ENCODE data around the gene EIF1B. TPM values are rescaled to one million over a fixed set of nuclear protein-coding genes. Genes with fewer than 3 reads are reported as not detected.

EIF1B gene
- total RNA-seq, 1 experiment from 2014 or later, result 33.6 TPM

- no peak for ATAC-seq
- no peak for DNase-seq (ENCODE audit: low read depth, low spot score)
- H3K9me3 ChIP-seq (ENCODE audit: control insufficient read depth in 1 of 2, insufficient read depth in 1 of 2, low read depth in 1 of 2, low read length in 2 of 2), result no peaks in the 10 kb centered on the region
- intact Hi-C loops (cut with micrococcal nuclease), result no loop called here
- H3K27ac ChIP-seq (ENCODE audit: low read depth, low read length), result no peak overlapping the region
- no peak overlapping the region for H3K4me3 ChIP-seq (replicated peaks in 1 of 2; ENCODE audit: low read depth in 1 of 2, low read length in 2 of 2)
- H3K9ac ChIP-seq (ENCODE audit: low read length), result no peak overlapping the region
- H3K4me1 ChIP-seq (ENCODE audit: control insufficient read depth in 1 of 2, insufficient read depth in 2 of 2, low read length in 2 of 2), result no peaks in the 10 kb centered on the region
- H3K27me3 ChIP-seq (ENCODE audit: insufficient read depth, low read length), result no peaks in the 10 kb centered on the region
- RAD21 ChIA-PET (ENCODE audit: low non-redundant PET in 1 of 2, low total read pairs in 2 of 2, uncharacterized antibody in 2 of 2, unreplicated experiment in 2 of 2), result no interaction called here
- no peaks in the 10 kb centered on the region for H4K20me1 ChIP-seq (ENCODE audit: insufficient read depth)
- H3K79me2 ChIP-seq (ENCODE audit: insufficient read depth, low read length), result no peaks in the 10 kb centered on the region
- no peaks in the 10 kb centered on the region for H3K9me2 ChIP-seq (ENCODE audit: insufficient read depth)
- no TSS peak for BruUV-seq (replicated peaks)
- H3K4me2 ChIP-seq (ENCODE audit: low read length), result no peak overlapping the region
- POLR2A ChIA-PET, result no interaction called here
- TF ChIP-seq ELF1 (IDR thresholded peaks at IDR 0.05; ENCODE audit: borderline replicate concordance, low read depth), result no peak
- TF ChIP-seq EGR1 (IDR thresholded peaks at IDR 0.05; ENCODE audit: low read depth), result no peak
- TF ChIP-seq ZBTB33 (IDR thresholded peaks at IDR 0.05; ENCODE audit: extremely low read depth, insufficient replicate concordance, low read length), result no peak
- TF ChIP-seq CEBPB (IDR thresholded peaks at IDR 0.05; ENCODE audit: low read depth), result no peak
- TF ChIP-seq FOSL1 (IDR thresholded peaks at IDR 0.05; ENCODE audit: low read depth), result no peak
- no peak for TF ChIP-seq POLR2AphosphoS5 (IDR thresholded peaks at IDR 0.05; ENCODE audit: low read depth, low read length)
- no peaks in the 10 kb centered on the region for H3K36me3 ChIP-seq (ENCODE audit: control insufficient read depth in 1 of 2, insufficient read depth in 2 of 2, low read length in 2 of 2)
- CTCF ChIA-PET, result interaction anchor here (2.2 kb wide), 1 partner anchor 15 kb away, joined by 5 read pairs; the partner anchor contains the start of gene EIF1B
- H2AFZ ChIP-seq (ENCODE audit: low read depth, low read length, poor library complexity, severe bottlenecking), result no peak overlapping the region
These were observed 15.1 kb upstream of the EIF1B start for GRCh38 chr3:40294434-40294833.

- no peaks in the 10 kb centered on the region for H3K9me2 ChIP-seq (ENCODE audit: insufficient read depth)
- ATAC-seq, result no peak
- CTCF ChIA-PET, result interaction anchor here (1.5 kb wide), 1 partner anchor 11 kb away, joined by 5 read pairs; no protein-coding TSS in a partner anchor
- no peaks in the 10 kb centered on the region for H4K20me1 ChIP-seq (ENCODE audit: insufficient read depth)
- H3K4me2 ChIP-seq (ENCODE audit: low read length), result no peak overlapping the region
- H2AFZ ChIP-seq (ENCODE audit: low read depth, low read length, poor library complexity, severe bottlenecking), result no peak overlapping the region
- intact Hi-C loops (cut with micrococcal nuclease), result no loop called here
- no peak overlapping the region for H3K9ac ChIP-seq (ENCODE audit: low read length)
- POLR2A ChIA-PET, result no interaction called here
- no peaks in the 10 kb centered on the region for H3K9me3 ChIP-seq (ENCODE audit: control insufficient read depth in 1 of 2, insufficient read depth in 1 of 2, low read depth in 1 of 2, low read length in 2 of 2)
- peaks cover 0 to 5% of the 10 kb centered on the region in 2 experiments; a peak in 1 of 4 replicates for H3K4me1 ChIP-seq (ENCODE audit: control insufficient read depth in 1 of 2, insufficient read depth in 2 of 2, low read length in 2 of 2)
- no peak overlapping the region for H3K4me3 ChIP-seq (replicated peaks in 1 of 2; ENCODE audit: low read depth in 1 of 2, low read length in 2 of 2)
- no TSS peak for BruUV-seq (replicated peaks)
- H3K27me3 ChIP-seq (ENCODE audit: insufficient read depth, low read length), result no peaks in the 10 kb centered on the region
- H3K27ac ChIP-seq (ENCODE audit: low read depth, low read length), result no peak overlapping the region
- RAD21 ChIA-PET (ENCODE audit: low non-redundant PET in 1 of 2, low total read pairs in 2 of 2, uncharacterized antibody in 2 of 2, unreplicated experiment in 2 of 2), result no interaction called here
- DNase-seq (ENCODE audit: low read depth, low spot score), result no peak
- H3K36me3 ChIP-seq (ENCODE audit: control insufficient read depth in 1 of 2, insufficient read depth in 2 of 2, low read length in 2 of 2), result no peaks in the 10 kb centered on the region
- H3K79me2 ChIP-seq (ENCODE audit: insufficient read depth, low read length), result no peaks in the 10 kb centered on the region
- TF ChIP-seq CEBPB (IDR thresholded peaks at IDR 0.05; ENCODE audit: low read depth) (no peak), CBX3 (IDR thresholded peaks at IDR 0.05; ENCODE audit: low read depth) (no peak), ZFX (IDR thresholded peaks at IDR 0.05) (no peak), POLR2A (IDR thresholded peaks at IDR 0.05; ENCODE audit: borderline replicate concordance, extremely low read depth, insufficient read depth, insufficient read length) (no peak), CTCF (IDR thresholded peaks at IDR 0.05 in 2 of 3, conservative IDR thresholded peaks at IDR 0.05 in 1 of 3; ENCODE audit: borderline replicate concordance in 1 of 3, insufficient read depth in 1 of 3, low read depth in 2 of 3, low read length in 2 of 3) (no peak), REST (IDR thresholded peaks at IDR 0.05; ENCODE audit: low read depth) (no peak), JUND (IDR thresholded peaks at IDR 0.05) (no peak), ZNF274 (IDR thresholded peaks at IDR 0.05; ENCODE audit: low read depth, low read length) (no peak), FOSL1 (IDR thresholded peaks at IDR 0.05; ENCODE audit: low read depth) (no peak), YY1 (IDR thresholded peaks at IDR 0.05; ENCODE audit: extremely low read depth, insufficient replicate concordance, low read depth, low read length) (no peak)
These were observed 11.4 kb upstream of the EIF1B start for GRCh38 chr3:40298075-40298474.
